Muscle of leg (tissue), 11 donors: ENCODE results near the gene SCEL. TPM values are rescaled to one million over a fixed set of nuclear protein-coding genes. Genes with fewer than 3 reads are reported as not detected.

Source experiments
- DNase-seq: peaks from one replicate; pipeline ENCODE4 v3.0.0; 2013
- H3K27ac ChIP-seq: one replicate; pipeline ENCODE4 v1.5.1; 2013; ENCODE audit warnings: mild to moderate bottlenecking, low read length, control low read depth
- H3K27me3 ChIP-seq: one replicate; pipeline ENCODE4 v1.6.1; 2013; ENCODE audit warnings: low read length; ENCODE audit not compliant: control insufficient read depth, insufficient read depth
- H3K36me3 ChIP-seq: one replicate; pipeline ENCODE4 v1.6.1; 2013; ENCODE audit warnings: low read length; ENCODE audit not compliant: control insufficient read depth, insufficient read depth
- H3K4me1 ChIP-seq: one replicate; pipeline ENCODE4 v1.6.1; 2013; ENCODE audit warnings: low read length; ENCODE audit not compliant: control insufficient read depth, insufficient read depth
- H3K4me3 ChIP-seq: one replicate; pipeline ENCODE4 v1.5.1; 2013; ENCODE audit warnings: low read length, control low read depth
- H3K9me3 ChIP-seq: replicated peaks from 2 replicates; pipeline ENCODE4 v1.6.1; 2013; ENCODE audit warnings: low read depth, low read length; ENCODE audit not compliant: control insufficient read depth
- WGBS: methylation state at CpG from one replicate; pipeline ENCODE4 v1.1.5; 2013; ENCODE audit warnings: missing lambda C conversion rate; ENCODE audit not compliant: insufficient coverage; 5-methylcytosine and 5-hydroxymethylcytosine counted together
- polyA plus RNA-seq, 8 donors: library from polyadenylated mRNA; unstranded; fragments of 120-200 nt; gene quantifications; one replicate each; pipeline versions ENCODE4 v1.2.1 to v1.2.3, GENCODE V29; 2013; ENCODE audit warnings: inconsistent platforms in 1 of 8, low replicate concordance in 1 of 8; ENCODE audit not compliant: insufficient read length in 8 of 8, insufficient read depth in 1 of 8
- total RNA-seq: library from RNA; stranded (reverse); fragments of 120-200 nt; gene quantifications from one replicate; pipeline ENCODE4 v1.2.4, GENCODE V29; 2013

The SCEL gene
- total and polyA plus RNA-seq, 9 donors, result 0.04 to 13.6 (median 0.10) TPM; not detected in 2

DNA sequence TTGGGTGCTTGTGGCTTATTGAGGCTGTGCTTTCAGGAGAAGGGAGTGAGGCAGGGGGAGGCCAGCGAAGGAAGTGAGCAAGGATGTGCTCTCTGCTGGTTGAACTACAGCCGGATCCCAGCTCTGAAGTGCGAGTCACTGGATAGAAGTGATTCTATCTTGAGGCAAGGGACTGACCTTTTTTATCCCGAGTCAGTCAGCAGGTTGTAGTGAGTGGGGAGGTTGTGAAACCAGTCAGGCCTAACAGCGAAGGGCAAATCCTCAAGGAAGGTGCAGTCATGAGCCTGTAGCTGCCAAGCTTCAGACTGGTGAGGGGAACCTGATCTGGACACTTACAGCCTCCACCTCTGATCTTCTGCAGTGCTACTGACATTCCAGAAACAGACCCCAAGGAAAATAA, 18.6 kb downstream of the SCEL start:
- Histone ChIP-seq H3K36me3 (no peaks in the 10 kb centered on the region), H3K27me3 (no peaks in the 10 kb centered on the region), H3K4me3 (no peak overlapping the region), H3K4me1 (no peaks in the 10 kb centered on the region), H3K9me3 (no peaks in the 10 kb centered on the region), H3K27ac (no peak overlapping the region)
- no peak for DNase-seq
- WGBS, result 90% methylated on average over 5 of the region's 5 CpGs

- WGBS, result 40% methylated on average over 2 of the region's 4 CpGs
Observed at GRCh38 chr13:77555246-77555645, 19.7 kb downstream of the SCEL start.

GRCh38 chr13:77558016-77558415, 22.5 kb downstream of the SCEL start:
- Histone ChIP-seq H3K27me3 (no peaks in the 10 kb centered on the region), H3K4me1 (no peaks in the 10 kb centered on the region), H3K36me3 (no peaks in the 10 kb centered on the region), H3K9me3 (no peaks in the 10 kb centered on the region), H3K4me3 (no peak overlapping the region), H3K27ac (no peak overlapping the region)
- DNase-seq, result no peak
- no CpG with 5 or more reads among the region's 3 CpGs for WGBS

More at GRCh38 chr13:77555246-77555645, 19.7 kb downstream of the SCEL start:
- no peaks in the 10 kb centered on the region for H3K36me3 ChIP-seq
- no peak overlapping the region for H3K27ac ChIP-seq
- H3K4me3 ChIP-seq, result no peak overlapping the region
- no peak for DNase-seq
- no peaks in the 10 kb centered on the region for H3K4me1 ChIP-seq
- no peaks in the 10 kb centered on the region for H3K9me3 ChIP-seq
- no peaks in the 10 kb centered on the region for H3K27me3 ChIP-seq

DNA sequence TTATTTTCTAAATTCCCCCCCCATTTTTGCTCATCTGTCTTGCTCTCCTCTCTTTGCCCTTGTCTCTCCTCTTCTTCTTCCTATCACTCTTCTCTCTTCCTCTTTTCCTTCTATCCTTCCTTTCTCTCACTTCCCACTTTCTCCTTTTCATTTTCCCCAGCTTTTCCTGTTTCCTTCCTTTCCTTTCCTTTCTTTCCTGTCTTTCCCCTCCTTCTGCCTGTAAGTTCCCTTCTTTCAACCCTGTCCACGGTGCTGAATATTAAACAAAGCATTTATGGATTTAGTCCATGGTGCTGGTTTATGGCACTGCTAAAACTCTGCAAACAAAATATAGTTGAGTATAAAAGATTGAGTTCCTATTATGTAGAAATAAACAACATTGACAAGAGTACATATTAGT, 27.6 kb downstream of the SCEL start:
- no peaks in the 10 kb centered on the region for H3K9me3 ChIP-seq

DNA sequence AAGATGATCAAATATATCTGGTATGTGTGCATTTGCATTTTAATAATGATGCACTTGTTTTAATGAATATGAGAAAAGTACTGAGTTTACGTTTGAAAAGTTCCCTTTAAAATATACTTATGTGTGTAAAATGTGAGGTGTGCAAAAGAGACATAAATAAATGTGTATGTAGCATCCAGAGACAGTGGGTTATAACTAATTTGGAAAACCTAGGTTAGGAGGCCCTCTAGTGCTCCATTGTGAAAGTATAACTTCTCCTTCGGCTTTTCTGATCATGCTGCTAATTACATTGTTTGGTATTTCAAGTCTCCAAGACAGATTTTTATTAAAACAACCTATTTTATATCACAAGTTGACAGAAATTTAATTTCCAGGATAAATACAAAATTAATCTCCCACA, 30.1 kb downstream of the SCEL start:
- WGBS, result no CpG with 5 or more reads among the region's 2 CpGs
- Histone ChIP-seq H3K4me3 (no peak overlapping the region), H3K36me3 (no peaks in the 10 kb centered on the region), H3K27me3 (no peaks in the 10 kb centered on the region), H3K27ac (no peak overlapping the region), H3K4me1 (no peaks in the 10 kb centered on the region), H3K9me3 (no peaks in the 10 kb centered on the region)
- DNase-seq, result peak; percentile 35

More for the DNA sequence above, 27.6 kb downstream of the SCEL start:
- H3K27ac ChIP-seq, result no peak overlapping the region
- DNase-seq, result peak; percentile 78
- WGBS, result no CpG with 5 or more reads among the region's 1 CpG
- H3K36me3 ChIP-seq, result no peaks in the 10 kb centered on the region
- H3K4me1 ChIP-seq, result no peaks in the 10 kb centered on the region
- H3K27me3 ChIP-seq, result no peaks in the 10 kb centered on the region
- no peak overlapping the region for H3K4me3 ChIP-seq

- no peaks in the 10 kb centered on the region for H3K9me3 ChIP-seq
- H3K4me1 ChIP-seq, result no peaks in the 10 kb centered on the region
- H3K27me3 ChIP-seq, result no peaks in the 10 kb centered on the region
- H3K4me3 ChIP-seq, result no peak overlapping the region
- H3K36me3 ChIP-seq, result no peaks in the 10 kb centered on the region
- DNase-seq, result no peak
- no peak overlapping the region for H3K27ac ChIP-seq
- 60% methylated on average over 2 of the region's 5 CpGs for WGBS
Observed at GRCh38 chr13:77571956-77572355, 36.5 kb downstream of the SCEL start.

DNA sequence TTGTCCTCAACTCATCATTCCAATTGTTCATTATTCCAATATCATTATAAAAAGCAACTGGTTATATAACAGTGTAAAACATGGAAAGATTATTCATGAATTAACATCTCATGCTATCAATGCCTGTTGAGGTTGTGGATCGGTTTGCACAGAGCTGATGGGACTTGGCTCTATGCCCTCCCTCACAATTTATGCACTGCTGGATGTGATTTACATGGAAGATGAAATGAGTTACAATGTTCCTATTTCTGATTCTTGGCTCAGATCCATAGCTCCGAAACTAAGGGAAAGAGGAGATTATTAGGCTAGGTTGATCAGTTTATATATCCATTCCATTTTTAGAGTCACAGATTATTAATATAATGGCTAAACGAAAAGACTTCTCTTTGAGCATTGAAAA, 38.6 kb downstream of the SCEL start:
- WGBS, result no CpG with 5 or more reads among the region's 3 CpGs
- Histone ChIP-seq H3K27me3 (no peaks in the 10 kb centered on the region), H3K36me3 (no peaks in the 10 kb centered on the region), H3K4me1 (no peaks in the 10 kb centered on the region), H3K4me3 (no peak overlapping the region), H3K9me3 (no peaks in the 10 kb centered on the region), H3K27ac (no peak overlapping the region)
- no peak for DNase-seq

GRCh38 chr13:77579959-77580358, 44.5 kb downstream of the SCEL start:
- Histone ChIP-seq H3K4me1 (peaks cover 11% of the 10 kb centered on the region), H3K9me3 (no peaks in the 10 kb centered on the region), H3K27me3 (no peaks in the 10 kb centered on the region), H3K27ac (no peak overlapping the region), H3K36me3 (no peaks in the 10 kb centered on the region), H3K4me3 (no peak overlapping the region)
- DNase-seq, result peak; percentile 23
- WGBS, result no CpG with 5 or more reads among the region's 2 CpGs

- peaks cover 11% of the 10 kb centered on the region for H3K4me1 ChIP-seq
- H3K9me3 ChIP-seq, result no peaks in the 10 kb centered on the region
- no peak overlapping the region for H3K27ac ChIP-seq
- no peak overlapping the region for H3K4me3 ChIP-seq
- H3K27me3 ChIP-seq, result no peaks in the 10 kb centered on the region
- DNase-seq, result peak; percentile 32
- WGBS, result no CpG with 5 or more reads among the region's 1 CpG
- no peaks in the 10 kb centered on the region for H3K36me3 ChIP-seq
Observed at GRCh38 chr13:77580748-77581147, 45.2 kb downstream of the SCEL start.

DNA sequence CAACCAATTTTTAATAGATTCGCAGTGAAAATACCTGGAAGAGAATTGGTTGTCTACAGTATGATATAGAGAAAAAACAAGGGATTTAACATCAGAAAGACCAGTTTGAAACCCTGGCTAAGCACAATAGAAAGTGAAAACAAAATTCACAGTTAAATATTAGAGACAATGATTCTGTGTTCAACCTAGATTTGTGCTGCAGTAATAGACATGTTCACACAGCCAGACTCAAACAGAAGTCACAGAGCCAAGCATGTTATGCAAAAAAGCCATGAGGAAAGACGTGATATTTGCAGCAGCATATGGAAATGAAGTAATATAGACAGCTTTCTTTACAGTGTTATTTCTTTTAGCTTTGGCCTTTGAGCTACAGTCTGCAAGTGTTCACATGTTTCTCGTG, 48.1 kb downstream of the SCEL start:
- no CpG with 5 or more reads among the region's 3 CpGs for WGBS
- DNase-seq, result no peak

GRCh38 chr13:77584106-77584505, 48.6 kb downstream of the SCEL start:
- Histone ChIP-seq H3K27me3 (no peaks in the 10 kb centered on the region), H3K36me3 (no peaks in the 10 kb centered on the region), H3K4me3 (no peak overlapping the region), H3K4me1 (peaks cover 11% of the 10 kb centered on the region), H3K9me3 (no peaks in the 10 kb centered on the region), H3K27ac (no peak overlapping the region)
- 74% methylated on average over 4 of the region's 7 CpGs for WGBS
- DNase-seq, result peak; percentile 75

More for the DNA sequence above, 48.1 kb downstream of the SCEL start:
- no peak overlapping the region for H3K4me3 ChIP-seq
- no peaks in the 10 kb centered on the region for H3K9me3 ChIP-seq
- no peak overlapping the region for H3K27ac ChIP-seq
- H3K36me3 ChIP-seq, result no peaks in the 10 kb centered on the region
- H3K4me1 ChIP-seq, result peaks cover 11% of the 10 kb centered on the region
- no peaks in the 10 kb centered on the region for H3K27me3 ChIP-seq
